Left lung (tissue), 10 donors: ENCODE data around the gene TFPI. TPM values are rescaled to one million over a fixed set of nuclear protein-coding genes. Genes with fewer than 3 reads are reported as not detected.

Experiments
- ATAC-seq: fragments of 200-7000 bp; cut with Tn5 transposase; one replicate; pipeline ENCODE4 v1.9.1; 2020; ENCODE audit warnings: moderate library complexity
- DNase-seq, 4 donors: peaks; one replicate each; pipeline ENCODE4 v3.0.0-alpha.2; 2013 to 2020
- H3K27ac ChIP-seq, 2 donors: fragments of 200-600 bp; sonication (generic) in 1 of 2; one replicate each; pipeline versions ENCODE4 v1.5.0 to v1.8.0; 2020 to 2021
- H3K27me3 ChIP-seq, 2 donors: fragments of 200-600 bp; sonication (generic) in 1 of 2; one replicate each; pipeline versions ENCODE4 v1.5.0 to v1.8.0; 2020 to 2021
- H3K36me3 ChIP-seq, 2 donors: fragments of 200-600 bp; sonication (generic) in 1 of 2; one replicate each; pipeline versions ENCODE4 v1.5.0 to v1.8.0; 2020 to 2021
- H3K4me1 ChIP-seq, 2 donors: fragments of 200-600 bp; one replicate each; pipeline ENCODE4 v1.8.0; 2021
- H3K4me3 ChIP-seq, 2 donors: fragments of 200-600 bp; sonication (generic) in 1 of 2; one replicate each; pipeline versions ENCODE4 v1.5.0 to v1.8.0; 2020 to 2021; ENCODE audit warnings: mild to moderate bottlenecking in 1 of 2
- H3K9me3 ChIP-seq, 2 donors: fragments of 200-600 bp; sonication (generic) in 1 of 2; one replicate each; pipeline versions ENCODE4 v1.5.0 to v1.8.0; 2020 to 2021
- CTCF ChIP-seq, 2 donors: fragments of 200-600 bp; sonication (generic) in 1 of 2; IDR thresholded peaks; one replicate each; pipeline versions ENCODE4 v1.5.0 to v1.8.0; 2021; ENCODE audit warnings: antibody characterized with exemption in 2 of 2
- intact Hi-C, 2 donors: fragments of 100-400 bp; cut with DNase I; formaldehyde crosslinking; loops; one replicate each; pipeline versions ENCODE4 v1.11.2 to v1.14.2; 2022
- polyA plus RNA-seq, 6 donors: library from polyadenylated mRNA; unstranded; fragments of 120-200 nt; gene quantifications; one replicate each; pipeline ENCODE4 v1.2.1, GENCODE V29; 2013; ENCODE audit not compliant: insufficient read length in 6 of 6
- total RNA-seq, 2 donors: library from RNA; stranded (reverse); fragmentation: NEBNext Ultra II Directional; extraction: Animal tissue kit (Norgen Biotek cat#: 25700); gene quantifications; one replicate each; pipeline ENCODE4 v1.2.1, GENCODE V29; 2021
- donor health status: DM: no; HTN: yes; CAD: no.
- donor health status: DM: no; HTN: no; CAD: no.

TFPI gene
- total and polyA plus RNA-seq, 8 donors, result 132 to 300 (median 163) TPM

GRCh38 chr2:187486241-187486640 is 68.0 kb downstream of the TFPI start:
- Histone ChIP-seq H3K4me3 (no peak overlapping the region), H3K27me3 (no peaks in the 10 kb centered on the region), H3K27ac (no peak overlapping the region), H3K9me3 (no peaks in the 10 kb centered on the region), H3K4me1 (peaks cover 0 to 6% of the 10 kb centered on the region in 2 donors), H3K36me3 (peaks cover 0 to 19% of the 10 kb centered on the region in 2 donors)
- DNase-seq, result no peak
- no peak for ATAC-seq
- intact Hi-C loops, result no loop called here
- no peak for TF ChIP-seq CTCF (IDR thresholded peaks at IDR 0.05)

GRCh38 chr2:187485523-187485922 is 68.7 kb downstream of the TFPI start:
- intact Hi-C loops, result no loop called here
- TF ChIP-seq CTCF (IDR thresholded peaks at IDR 0.05), result no peak
- Histone ChIP-seq H3K27ac (no peak overlapping the region), H3K36me3 (peaks cover 0 to 19% of the 10 kb centered on the region in 2 donors), H3K4me3 (no peak overlapping the region), H3K9me3 (no peaks in the 10 kb centered on the region), H3K27me3 (no peaks in the 10 kb centered on the region), H3K4me1 (no peaks in the 10 kb centered on the region)
- no peak for DNase-seq
- ATAC-seq, result no peak

GRCh38 chr2:187483537-187483936 is 70.7 kb downstream of the TFPI start:
- intact Hi-C loops, result no loop called here
- Histone ChIP-seq H3K27me3 (no peaks in the 10 kb centered on the region), H3K9me3 (no peaks in the 10 kb centered on the region), H3K27ac (no peak overlapping the region), H3K4me3 (no peak overlapping the region), H3K36me3 (peaks cover 0 to 26% of the 10 kb centered on the region in 2 donors), H3K4me1 (no peaks in the 10 kb centered on the region)
- TF ChIP-seq CTCF (IDR thresholded peaks at IDR 0.05), result no peak
- DNase-seq (no peak), ATAC-seq (no peak)

- intact Hi-C loops, result no loop called here
- H3K4me3 ChIP-seq, result no peak overlapping the region
- H3K27ac ChIP-seq, result no peak overlapping the region
- ATAC-seq (no peak), DNase-seq (no peak)
- peaks cover 0 to 31% of the 10 kb centered on the region in 2 donors for H3K36me3 ChIP-seq
- H3K4me1 ChIP-seq, result no peaks in the 10 kb centered on the region
- H3K27me3 ChIP-seq, result no peaks in the 10 kb centered on the region
- H3K9me3 ChIP-seq, result no peaks in the 10 kb centered on the region
- TF ChIP-seq CTCF (IDR thresholded peaks at IDR 0.05), result no peak
Observed at GRCh38 chr2:187482796-187483195, 71.4 kb downstream of the TFPI start.

- DNase-seq (no peak), ATAC-seq (no peak)
- no peaks in the 10 kb centered on the region for H3K27me3 ChIP-seq
- no peak for TF ChIP-seq CTCF (IDR thresholded peaks at IDR 0.05)
- no peaks in the 10 kb centered on the region for H3K9me3 ChIP-seq
- peaks cover 0 to 35% of the 10 kb centered on the region in 2 donors for H3K36me3 ChIP-seq
- no peak overlapping the region for H3K27ac ChIP-seq
- intact Hi-C loops, result no loop called here
- peaks cover 0 to 7% of the 10 kb centered on the region in 2 donors for H3K4me1 ChIP-seq
- no peak overlapping the region for H3K4me3 ChIP-seq
Observed at GRCh38 chr2:187481543-187481942, 72.7 kb downstream of the TFPI start.
